ENCODE measurements around the gene HBD. TPM values are rescaled to one million over a fixed set of nuclear protein-coding genes. Genes with fewer than 3 reads are reported as not detected.

HBD gene
- total and polyA plus RNA-seq, 2 donors (not counting 1 experiment from before 2014, with no cell fraction given): not detected

DNA sequence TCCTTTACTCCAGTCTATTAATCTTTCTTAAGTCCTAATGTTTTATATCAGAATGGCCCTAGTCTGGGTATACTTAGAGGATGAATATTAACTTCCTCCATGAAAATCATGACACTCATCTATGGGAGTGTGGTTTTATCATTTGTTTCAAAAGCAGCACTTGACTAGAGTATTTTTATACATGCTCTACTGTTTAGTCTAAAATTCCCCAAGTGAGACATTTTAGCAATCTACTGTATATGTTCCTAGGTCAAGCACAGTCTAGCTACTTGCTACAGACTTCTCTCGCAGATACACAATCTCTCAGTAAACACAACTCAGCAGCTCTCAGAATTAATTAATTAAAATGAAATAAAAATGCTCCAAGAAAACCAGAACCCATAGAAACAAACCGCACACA lies 4.5 kb downstream of the HBD start:
- H3K27ac Mint-ChIP-seq: no peak overlapping the region
- ATAC-seq (ENCODE audit: low read depth): no peak
- Histone ChIP-seq H3K4me2 (replicated peaks; ENCODE audit: low read depth, low read length, poor library complexity, severe bottlenecking) (no peak overlapping the region), H2AFZ (ENCODE audit: insufficient read depth, low read depth, low read length, poor library complexity, severe bottlenecking) (no peak overlapping the region), H3K4me1 (ENCODE audit: control insufficient read depth in 2 of 2, insufficient read depth in 2 of 2, low read length in 2 of 2) (no peaks in the 10 kb centered on the region), H3K27ac (ENCODE audit: low read length in 2 of 2) (no peak overlapping the region), H3K36me3 (replicated peaks in 1 of 2; ENCODE audit: control extremely low read depth in 1 of 2, control insufficient read depth in 1 of 2, extremely low read depth in 1 of 2, insufficient read depth in 2 of 2, low read length in 1 of 2) (no peaks in the 10 kb centered on the region), H4K20me1 (ENCODE audit: control insufficient read depth, insufficient read depth, low read length, poor library complexity, severe bottlenecking) (no peaks in the 10 kb centered on the region), H3K9ac (ENCODE audit: low read length) (no peak overlapping the region), H3K27me3 (replicated peaks in 1 of 4; ENCODE audit: control extremely low read depth in 1 of 4, control insufficient read depth in 3 of 4, insufficient read depth in 4 of 4, low read length in 3 of 4) (no peaks in the 10 kb centered on the region), H3K9me3 (ENCODE audit: control extremely low read depth in 1 of 3, control insufficient read depth in 2 of 3, insufficient read depth in 1 of 3, low read length in 2 of 3) (no peaks in the 10 kb centered on the region), H3K4me3 (ENCODE audit: control extremely low read depth in 1 of 5, extremely low read depth in 1 of 5, insufficient read depth in 1 of 5, low read depth in 2 of 5, low read length in 4 of 5) (no peak overlapping the region), H3K79me2 (ENCODE audit: control insufficient read depth, insufficient read depth, low read length) (no peaks in the 10 kb centered on the region)
- H3K4me1 Mint-ChIP-seq: peaks cover 6% of the 10 kb centered on the region
- intact Hi-C loops (cut with micrococcal nuclease): no loop called here
- no peak for TF ChIP-seq EZH2 (IDR thresholded peaks at IDR 0.05; ENCODE audit: borderline replicate concordance, insufficient read depth, low read depth, low read length, poor library complexity, severe bottlenecking)
- TF ChIP-seq, protein P1, sequence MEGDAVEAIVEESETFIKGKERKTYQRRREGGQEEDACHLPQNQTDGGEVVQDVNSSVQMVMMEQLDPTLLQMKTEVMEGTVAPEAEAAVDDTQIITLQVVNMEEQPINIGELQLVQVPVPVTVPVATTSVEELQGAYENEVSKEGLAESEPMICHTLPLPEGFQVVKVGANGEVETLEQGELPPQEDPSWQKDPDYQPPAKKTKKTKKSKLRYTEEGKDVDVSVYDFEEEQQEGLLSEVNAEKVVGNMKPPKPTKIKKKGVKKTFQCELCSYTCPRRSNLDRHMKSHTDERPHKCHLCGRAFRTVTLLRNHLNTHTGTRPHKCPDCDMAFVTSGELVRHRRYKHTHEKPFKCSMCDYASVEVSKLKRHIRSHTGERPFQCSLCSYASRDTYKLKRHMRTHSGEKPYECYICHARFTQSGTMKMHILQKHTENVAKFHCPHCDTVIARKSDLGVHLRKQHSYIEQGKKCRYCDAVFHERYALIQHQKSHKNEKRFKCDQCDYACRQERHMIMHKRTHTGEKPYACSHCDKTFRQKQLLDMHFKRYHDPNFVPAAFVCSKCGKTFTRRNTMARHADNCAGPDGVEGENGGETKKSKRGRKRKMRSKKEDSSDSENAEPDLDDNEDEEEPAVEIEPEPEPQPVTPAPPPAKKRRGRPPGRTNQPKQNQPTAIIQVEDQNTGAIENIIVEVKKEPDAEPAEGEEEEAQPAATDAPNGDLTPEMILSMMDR (IDR thresholded peaks at IDR 0.05): no peak
- peaks cover 3% of the 10 kb centered on the region for H3K27me3 Mint-ChIP-seq
- POLR2A ChIA-PET: no interaction called here
- H3K9me3 Mint-ChIP-seq (ENCODE audit: insufficient read depth): no peaks in the 10 kb centered on the region
- WGBS (ENCODE audit: insufficient coverage): no CpG with 5 or more reads among the region's 2 CpGs
- H3K4me3 Mint-ChIP-seq: no peak overlapping the region
- CTCF ChIA-PET: no interaction called here
- no peak for DNase-seq

DNA sequence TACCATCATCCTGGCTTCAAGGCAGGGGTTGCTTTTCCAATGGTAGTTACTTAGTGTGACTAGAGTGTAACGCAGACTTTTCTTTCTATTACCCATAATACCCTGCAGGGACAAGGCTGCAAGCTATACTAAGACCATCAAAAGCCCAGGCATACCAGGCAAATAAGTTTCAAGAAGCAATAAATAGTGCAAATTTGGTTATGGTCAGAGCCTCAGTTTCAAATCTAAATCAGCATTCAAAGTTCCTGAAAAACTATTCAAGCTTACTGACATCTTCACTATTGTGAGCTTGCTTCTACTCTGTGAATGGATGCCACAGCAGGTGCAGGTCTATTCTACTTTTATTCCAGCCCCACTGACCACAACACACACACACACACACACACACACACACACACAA lies 4.9 kb downstream of the HBD start:
- ATAC-seq (ENCODE audit: low read depth): no peak

More for the DNA sequence above, 4.9 kb downstream of the HBD start:
- H2AFZ ChIP-seq (ENCODE audit: insufficient read depth, low read depth, low read length, poor library complexity, severe bottlenecking): no peak overlapping the region
- Mint-ChIP-seq H3K4me3 (no peak overlapping the region), H3K27me3 (peaks cover 3% of the 10 kb centered on the region), H3K9me3 (ENCODE audit: insufficient read depth) (no peaks in the 10 kb centered on the region), H3K4me1 (peaks cover 3% of the 10 kb centered on the region), H3K27ac (no peak overlapping the region)
- POLR2A ChIA-PET: no interaction called here
- WGBS (ENCODE audit: insufficient coverage): no CpG with 5 or more reads among the region's 1 CpG
- H3K27ac ChIP-seq (ENCODE audit: low read length in 2 of 2): no peak overlapping the region
- H3K36me3 ChIP-seq (replicated peaks in 1 of 2; ENCODE audit: control extremely low read depth in 1 of 2, control insufficient read depth in 1 of 2, extremely low read depth in 1 of 2, insufficient read depth in 2 of 2, low read length in 1 of 2): no peaks in the 10 kb centered on the region
- no peaks in the 10 kb centered on the region for H3K79me2 ChIP-seq (ENCODE audit: control insufficient read depth, insufficient read depth, low read length)
- DNase-seq: no peak
- CTCF ChIA-PET: no interaction called here
- TF ChIP-seq, protein P1 (IDR thresholded peaks at IDR 0.05): no peak
- no peak for TF ChIP-seq EZH2 (IDR thresholded peaks at IDR 0.05; ENCODE audit: borderline replicate concordance, insufficient read depth, low read depth, low read length, poor library complexity, severe bottlenecking)
- no peak overlapping the region for H3K4me3 ChIP-seq (ENCODE audit: control extremely low read depth in 1 of 5, extremely low read depth in 1 of 5, insufficient read depth in 1 of 5, low read depth in 2 of 5, low read length in 4 of 5)
- no peak overlapping the region for H3K9ac ChIP-seq (ENCODE audit: low read length)
- no peaks in the 10 kb centered on the region for H3K9me3 ChIP-seq (ENCODE audit: control extremely low read depth in 1 of 3, control insufficient read depth in 2 of 3, insufficient read depth in 1 of 3, low read length in 2 of 3)
- no peaks in the 10 kb centered on the region for H3K27me3 ChIP-seq (replicated peaks in 1 of 4; ENCODE audit: control extremely low read depth in 1 of 4, control insufficient read depth in 3 of 4, insufficient read depth in 4 of 4, low read length in 3 of 4)
- intact Hi-C loops (cut with micrococcal nuclease): no loop called here
- no peaks in the 10 kb centered on the region for H4K20me1 ChIP-seq (ENCODE audit: control insufficient read depth, insufficient read depth, low read length, poor library complexity, severe bottlenecking)
- H3K4me2 ChIP-seq (replicated peaks; ENCODE audit: low read depth, low read length, poor library complexity, severe bottlenecking): no peak overlapping the region
- no peaks in the 10 kb centered on the region for H3K4me1 ChIP-seq (ENCODE audit: control insufficient read depth in 2 of 2, insufficient read depth in 2 of 2, low read length in 2 of 2)
